Endothelial cell (in vitro differentiated cells): Measurements from ENCODE around the gene PSMG1. TPM values are rescaled to one million over a fixed set of nuclear protein-coding genes. Genes with fewer than 3 reads are reported as not detected.
A peak's percentile ranks its signal among the peaks of the same experiment; 100 is the strongest.

ENCODE experiments used
- DNase-seq: peaks from one replicate; pipeline ENCODE4 v3.0.0; 2021; ENCODE audit warnings: low spot score
- H3K27ac Mint-ChIP-seq: one replicate; pipeline ENCODE4 v1.8.0; 2021; ENCODE audit warnings: mixed read lengths, inconsistent platforms; ENCODE audit not compliant: unreplicated experiment
- H3K27me3 Mint-ChIP-seq: one replicate; pipeline ENCODE4 v1.8.0; 2021; ENCODE audit warnings: mild to moderate bottlenecking, moderate library complexity, mixed read lengths, inconsistent platforms; ENCODE audit not compliant: unreplicated experiment
- H3K36me3 Mint-ChIP-seq: one replicate; pipeline ENCODE4 v1.8.0; 2021; ENCODE audit warnings: mild to moderate bottlenecking, low read depth, mixed read lengths, inconsistent platforms; ENCODE audit not compliant: unreplicated experiment
- H3K4me1 Mint-ChIP-seq: one replicate; pipeline ENCODE4 v1.8.0; 2021; ENCODE audit warnings: mild to moderate bottlenecking, mixed read lengths, inconsistent platforms; ENCODE audit not compliant: unreplicated experiment
- H3K4me3 Mint-ChIP-seq: one replicate; pipeline ENCODE4 v1.8.0; 2021; ENCODE audit warnings: mild to moderate bottlenecking, mixed read lengths, inconsistent platforms; ENCODE audit not compliant: unreplicated experiment
- H3K9me3 Mint-ChIP-seq: one replicate; pipeline ENCODE4 v1.8.0; 2021; ENCODE audit warnings: mixed read lengths, inconsistent platforms; ENCODE audit not compliant: unreplicated experiment
- CTCF ChIP-seq: fragments of 200-600 bp; sonication (generic); IDR thresholded peaks from one replicate; pipeline ENCODE4 v1.5.0; 2021; ENCODE audit warnings: antibody characterized with exemption; ENCODE audit not compliant: unreplicated experiment
- total RNA-seq: library from RNA; stranded (reverse); fragmentation: NEBNext Ultra II Directional; extraction: Animal tissue kit (Norgen Biotek cat#: 25700); gene quantifications from one replicate; pipeline ENCODE4 v1.2.1, GENCODE V29; 2021; ENCODE audit not compliant: unreplicated experiment

The PSMG1 gene
- total RNA-seq, 1 donor from 2014 or later: 36.8 TPM

GRCh38 chr21:39127506-39127905, 55.7 kb downstream of the PSMG1 start:
- no peaks in the 10 kb centered on the region for H3K36me3 Mint-ChIP-seq
- no peak overlapping the region for H3K4me3 Mint-ChIP-seq
- no peaks in the 10 kb centered on the region for H3K9me3 Mint-ChIP-seq
- no peak overlapping the region for H3K27ac Mint-ChIP-seq
- TF ChIP-seq CTCF: no peak
- H3K27me3 Mint-ChIP-seq: peaks cover 2% of the 10 kb centered on the region
- DNase-seq: no peak
- H3K4me1 Mint-ChIP-seq: peaks cover 3% of the 10 kb centered on the region

- no peak overlapping the region for H3K4me3 Mint-ChIP-seq
- DNase-seq: no peak
- no peak overlapping the region for H3K27ac Mint-ChIP-seq
- no peaks in the 10 kb centered on the region for H3K9me3 Mint-ChIP-seq
- peaks cover 2% of the 10 kb centered on the region for H3K27me3 Mint-ChIP-seq
- H3K4me1 Mint-ChIP-seq: peaks cover 3% of the 10 kb centered on the region
- peaks cover 5% of the 10 kb centered on the region for H3K36me3 Mint-ChIP-seq
- TF ChIP-seq CTCF: no peak
These were observed 56.8 kb downstream of the PSMG1 start for GRCh38 chr21:39126486-39126806.

- H3K27me3 Mint-ChIP-seq: peaks cover 2% of the 10 kb centered on the region
- TF ChIP-seq CTCF: peak; percentile 21
These were observed 57.3 kb downstream of the PSMG1 start for GRCh38 chr21:39125752-39126485.

More at GRCh38 chr21:39125752-39126485, 57.3 kb downstream of the PSMG1 start:
- H3K9me3 Mint-ChIP-seq: no peaks in the 10 kb centered on the region
- peaks cover 3% of the 10 kb centered on the region for H3K4me1 Mint-ChIP-seq
- peak; percentile 54 for DNase-seq
- no peak overlapping the region for H3K4me3 Mint-ChIP-seq
- no peak overlapping the region for H3K27ac Mint-ChIP-seq
- peaks cover 5% of the 10 kb centered on the region for H3K36me3 Mint-ChIP-seq

Other genes starting within 250 kb of the PSMG1 start
- gene BRWD1, start 130.2 kb upstream of the PSMG1 start, total RNA-seq: 43.8 TPM
- 409 TPM for gene HMGN1, start 165.6 kb upstream of the PSMG1 start, total RNA-seq